Measurements from ENCODE around the gene SEMA5A.

Gene SEMA5A

DNA sequence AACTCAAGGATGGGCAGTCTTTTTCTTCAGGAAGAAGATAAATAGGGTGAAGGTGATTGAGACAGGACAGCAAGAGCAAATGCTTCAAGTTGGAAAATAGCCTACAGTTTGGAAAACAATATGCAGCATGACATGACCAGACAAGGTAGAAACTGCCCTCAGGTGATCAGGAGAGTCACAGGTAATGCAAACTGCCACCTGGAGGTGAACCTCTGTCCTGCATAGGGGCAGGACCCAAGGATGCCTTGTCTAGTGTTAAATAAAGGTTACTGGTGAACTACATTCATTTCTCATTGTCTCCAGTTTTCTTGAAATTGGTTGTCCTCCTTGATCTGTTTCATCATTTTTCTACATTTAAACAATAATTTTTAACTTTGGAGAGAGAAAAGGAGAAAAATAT lies 232.1 kb downstream of the SEMA5A start:
- TF ChIP-seq, protein P1, sequence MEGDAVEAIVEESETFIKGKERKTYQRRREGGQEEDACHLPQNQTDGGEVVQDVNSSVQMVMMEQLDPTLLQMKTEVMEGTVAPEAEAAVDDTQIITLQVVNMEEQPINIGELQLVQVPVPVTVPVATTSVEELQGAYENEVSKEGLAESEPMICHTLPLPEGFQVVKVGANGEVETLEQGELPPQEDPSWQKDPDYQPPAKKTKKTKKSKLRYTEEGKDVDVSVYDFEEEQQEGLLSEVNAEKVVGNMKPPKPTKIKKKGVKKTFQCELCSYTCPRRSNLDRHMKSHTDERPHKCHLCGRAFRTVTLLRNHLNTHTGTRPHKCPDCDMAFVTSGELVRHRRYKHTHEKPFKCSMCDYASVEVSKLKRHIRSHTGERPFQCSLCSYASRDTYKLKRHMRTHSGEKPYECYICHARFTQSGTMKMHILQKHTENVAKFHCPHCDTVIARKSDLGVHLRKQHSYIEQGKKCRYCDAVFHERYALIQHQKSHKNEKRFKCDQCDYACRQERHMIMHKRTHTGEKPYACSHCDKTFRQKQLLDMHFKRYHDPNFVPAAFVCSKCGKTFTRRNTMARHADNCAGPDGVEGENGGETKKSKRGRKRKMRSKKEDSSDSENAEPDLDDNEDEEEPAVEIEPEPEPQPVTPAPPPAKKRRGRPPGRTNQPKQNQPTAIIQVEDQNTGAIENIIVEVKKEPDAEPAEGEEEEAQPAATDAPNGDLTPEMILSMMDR (IDR thresholded peaks at IDR 0.05; ENCODE audit: insufficient read depth, missing control alignments) = no peak
- DNase-seq (ENCODE audit: insufficient read length, low spot score) (no peak), FAIRE-seq (no peak)

DNA sequence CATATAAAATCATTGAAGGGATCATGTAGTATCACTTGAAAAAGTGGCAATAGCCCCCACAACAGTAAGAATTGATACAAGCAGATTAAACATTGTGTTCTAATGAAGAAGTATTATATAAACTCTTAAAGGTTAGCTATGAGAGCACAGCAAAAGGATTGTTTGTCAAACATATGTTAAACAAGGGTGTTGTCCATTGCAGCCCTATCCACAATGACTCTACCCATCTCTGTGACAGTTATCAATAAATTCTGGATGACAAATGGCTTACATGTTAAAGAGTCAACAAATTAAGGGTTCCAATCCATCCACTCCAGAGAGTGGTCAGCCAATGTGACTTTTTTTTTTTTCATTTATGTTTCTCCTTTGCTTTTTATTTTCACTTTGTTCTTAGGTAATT lies 238.7 kb downstream of the SEMA5A start:
- TF ChIP-seq, protein P1 (IDR thresholded peaks at IDR 0.05; ENCODE audit: insufficient read depth, missing control alignments) = no peak
- FAIRE-seq (no peak), DNase-seq (ENCODE audit: insufficient read length, low spot score) (no peak)

DNA sequence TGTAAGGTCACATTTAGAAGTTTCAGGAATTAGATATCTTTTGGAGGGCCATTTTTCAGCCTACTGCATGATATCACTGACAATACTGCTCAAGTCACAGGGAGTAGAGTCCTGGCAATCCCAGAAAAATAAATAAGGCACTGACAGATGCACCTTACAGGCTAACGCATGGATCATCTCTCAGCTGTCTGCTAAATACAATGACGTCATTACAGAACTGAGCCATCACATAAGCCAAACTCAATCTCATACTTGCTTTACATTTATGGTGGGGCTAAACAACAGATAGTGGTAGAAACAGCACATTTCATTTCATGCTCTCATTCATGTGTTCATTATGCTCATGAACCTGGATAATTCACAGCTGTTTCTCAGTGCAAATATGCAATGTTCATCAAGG lies 243.7 kb downstream of the SEMA5A start:
- DNase-seq (ENCODE audit: insufficient read length, low spot score) (no peak), FAIRE-seq (no peak)
- TF ChIP-seq, protein P1 (IDR thresholded peaks at IDR 0.05; ENCODE audit: insufficient read depth, missing control alignments) = no peak

DNA sequence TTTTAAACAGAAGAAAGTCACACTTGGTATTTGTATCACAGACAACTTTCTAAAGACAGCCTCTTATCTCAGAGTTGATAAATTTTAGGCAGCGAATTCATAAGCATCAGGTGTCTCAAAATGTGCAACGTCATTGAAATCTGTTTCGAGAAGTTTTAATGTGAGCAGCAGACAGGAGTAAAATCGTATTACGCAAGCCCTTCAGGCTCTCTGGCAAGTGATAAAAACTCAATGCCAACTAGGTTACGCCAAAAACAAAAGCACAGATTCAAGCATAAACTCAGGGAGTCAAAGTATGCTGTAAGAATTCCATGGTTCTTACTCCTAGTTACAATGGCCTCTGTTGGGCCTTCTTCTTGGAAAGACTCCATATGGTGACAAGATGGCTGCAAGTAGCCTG lies 244.7 kb downstream of the SEMA5A start:
- TF ChIP-seq, protein P1 (IDR thresholded peaks at IDR 0.05; ENCODE audit: insufficient read depth, missing control alignments) = no peak
- FAIRE-seq = no peak
- DNase-seq (ENCODE audit: insufficient read length, low spot score) = no peak

DNA sequence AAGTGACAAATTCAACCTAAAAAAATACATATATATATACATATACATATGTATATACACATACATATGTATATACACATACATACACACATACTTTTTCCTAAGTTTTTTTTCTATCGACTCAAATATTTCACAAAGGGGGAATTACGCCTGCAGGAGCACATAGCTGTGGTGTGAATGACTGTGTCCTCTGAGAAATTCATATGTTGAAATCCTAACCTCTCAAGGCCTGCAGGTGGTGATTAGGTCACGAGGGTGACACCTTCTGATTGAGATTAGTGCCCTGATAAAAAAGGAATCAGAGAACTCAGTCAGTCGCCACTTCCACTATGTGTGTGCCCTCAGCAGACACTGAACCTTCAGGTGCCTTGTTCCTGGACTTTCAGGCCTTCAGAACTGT lies 248.7 kb downstream of the SEMA5A start:
- DNase-seq (ENCODE audit: insufficient read length, low spot score) (no peak), FAIRE-seq (no peak)
- TF ChIP-seq, protein P1 (IDR thresholded peaks at IDR 0.05; ENCODE audit: insufficient read depth, missing control alignments) = no peak

DNA sequence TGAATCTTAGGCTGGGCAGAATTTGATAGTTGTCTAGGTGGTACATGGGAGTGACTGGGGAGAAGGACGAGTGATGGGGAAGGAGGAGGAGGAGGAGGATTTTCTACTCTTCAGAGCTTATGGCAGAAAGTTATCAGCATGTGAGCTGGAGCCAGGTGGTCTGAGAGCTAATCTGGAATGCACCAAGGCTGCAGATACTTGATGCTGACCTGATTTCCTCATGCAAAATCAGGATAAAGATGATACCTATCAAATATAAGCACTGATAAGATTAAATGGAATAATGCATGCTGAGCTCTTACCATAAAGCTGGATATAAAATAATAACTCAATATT lies 250.4 kb downstream of the SEMA5A start:
- FAIRE-seq = no peak
- no peak for DNase-seq (ENCODE audit: insufficient read length, low spot score)
- TF ChIP-seq, protein P1 (IDR thresholded peaks at IDR 0.05; ENCODE audit: insufficient read depth, missing control alignments) = no peak

DNA sequence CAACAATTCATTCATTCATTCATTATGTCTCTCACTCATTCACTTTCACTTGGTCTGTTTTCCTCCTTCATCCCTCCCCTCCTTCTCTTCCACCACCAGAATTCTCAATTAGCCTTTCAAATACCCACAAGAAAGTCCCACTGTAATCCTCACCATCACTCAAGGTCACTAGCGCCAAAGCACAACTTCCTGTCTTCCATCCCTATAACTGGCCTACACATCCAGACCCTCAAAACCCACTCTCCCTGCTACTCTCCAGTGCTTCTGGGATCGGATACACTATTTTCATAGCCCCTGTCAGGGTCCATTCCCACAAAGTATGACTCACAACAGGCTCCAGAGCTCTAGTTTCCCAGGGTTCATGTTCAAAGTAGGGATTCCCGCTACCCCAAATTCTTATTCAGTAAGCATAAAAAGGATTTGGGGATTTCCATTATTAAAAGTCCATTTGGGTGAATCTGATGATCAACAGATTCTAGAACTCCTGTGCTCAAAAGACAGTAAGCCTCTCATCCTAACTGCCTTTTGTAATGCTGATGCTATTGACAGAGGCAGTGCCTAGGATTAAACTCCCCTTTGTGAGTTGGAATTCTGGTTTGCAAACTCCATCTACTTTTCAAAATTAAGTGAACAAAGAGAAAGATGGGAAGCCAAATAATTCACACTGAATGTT lies 250.9 kb downstream of the SEMA5A start:
- TF ChIP-seq, protein P1 (IDR thresholded peaks at IDR 0.05; ENCODE audit: insufficient read depth, missing control alignments) = no peak
- no peak for DNase-seq (ENCODE audit: insufficient read length, low spot score)
- no peak for FAIRE-seq

Data from D721Med (cell line).